ENCODE data around the gene UBE2D4.

GRCh38 chr7:43880596-43880995 is 45.6 kb upstream of the UBE2D4 start:
- TF ChIP-seq CTCF (IDR thresholded peaks at IDR 0.05; ENCODE audit: insufficient read depth, low read depth, low read length) (no peak), EZH2 (IDR thresholded peaks at IDR 0.05; ENCODE audit: insufficient read depth, low read length) (no peak)
